GM10248 (cell line): ENCODE measurements around the gene TRAP1.

Source experiments
- CTCF ChIA-PET: fragments of 300-600 bp; sonication (Branson Sonifier 250); formaldehyde crosslinking; extraction: SDS; loops from one replicate; lab custom pipeline; 2021; ENCODE audit warnings: antibody characterized with exemption; lab: Yijun Ruan, JAX
- POLR2A ChIA-PET: fragments of 350-650 bp; sonication (Branson Sonifier 250); formaldehyde crosslinking; extraction: SDS; loops from one replicate; lab custom pipeline; 2020; ENCODE audit warnings: antibody characterized with exemption; lab: Yijun Ruan, JAX
- DNase-seq: peaks from one replicate; pipeline ENCODE4 v3.0.0; 2012; ENCODE audit errors: extremely low spot score
- CTCF ChIP-seq: IDR thresholded peaks from 2 replicates; pipeline ENCODE4 v1.5.1; 2012; ENCODE audit warnings: mild to moderate bottlenecking, low read depth; ENCODE audit errors: extremely low read depth, missing control alignments, control extremely low read depth

TRAP1 gene

GRCh38 chr16:3717235-3718018 is at the start of gene TRAP1:
TSS of gene TRAP1 (minus strand) at chr16:3717524. CDS start at chr16:3717508, 16 bp downstream.
- no peak for TF ChIP-seq CTCF
- ChIA-PET POLR2A (interaction anchor here (0.5 to 0.7 kb wide), 2 partner anchors 29 to 1044 kb away, joined by 3 read pairs; no protein-coding TSS in a partner anchor), CTCF (no interaction called here)
- peak; percentile 97 for DNase-seq

GRCh38 chr16:3766177-3766576 is 48.9 kb upstream of the TRAP1 start:
- no peak for TF ChIP-seq CTCF
- CTCF ChIA-PET, result interaction anchor here (1.5 kb wide), 1 partner anchor 13 kb away, joined by 3 read pairs; no protein-coding TSS in a partner anchor
- POLR2A ChIA-PET, result no interaction called here
- no peak for DNase-seq

GRCh38 chr16:3764409-3764808 is 47.1 kb upstream of the TRAP1 start:
- ChIA-PET CTCF (no interaction called here), POLR2A (no interaction called here)
- no peak for DNase-seq
- TF ChIP-seq CTCF, result no peak

- no peak for TF ChIP-seq CTCF
- DNase-seq, result no peak
- POLR2A ChIA-PET, result no interaction called here
- CTCF ChIA-PET, result no interaction called here
These were observed 44.9 kb upstream of the TRAP1 start for GRCh38 chr16:3762107-3762750.

- POLR2A ChIA-PET, result no interaction called here
- CTCF ChIA-PET, result no interaction called here
- no peak for TF ChIP-seq CTCF
- DNase-seq, result no peak
These were observed 44.2 kb upstream of the TRAP1 start for GRCh38 chr16:3761375-3762106.

GRCh38 chr16:3760518-3760917 is 43.2 kb upstream of the TRAP1 start:
- ChIA-PET POLR2A (interaction anchor here (0.6 kb wide), 1 partner anchor 246 kb away, joined by 6 read pairs; no protein-coding TSS in a partner anchor), CTCF (no interaction called here)
- no peak for DNase-seq
- TF ChIP-seq CTCF, result no peak
